ENCODE results near the gene DRC3. TPM values are rescaled to one million over a fixed set of nuclear protein-coding genes. Genes with fewer than 3 reads are reported as not detected.

The DRC3 gene
- total and polyA plus RNA-seq, 2 donors (not counting 3 experiments of a cell fraction or from before 2014, with no cell fraction given): 1.6 to 2.9 TPM

DNA sequence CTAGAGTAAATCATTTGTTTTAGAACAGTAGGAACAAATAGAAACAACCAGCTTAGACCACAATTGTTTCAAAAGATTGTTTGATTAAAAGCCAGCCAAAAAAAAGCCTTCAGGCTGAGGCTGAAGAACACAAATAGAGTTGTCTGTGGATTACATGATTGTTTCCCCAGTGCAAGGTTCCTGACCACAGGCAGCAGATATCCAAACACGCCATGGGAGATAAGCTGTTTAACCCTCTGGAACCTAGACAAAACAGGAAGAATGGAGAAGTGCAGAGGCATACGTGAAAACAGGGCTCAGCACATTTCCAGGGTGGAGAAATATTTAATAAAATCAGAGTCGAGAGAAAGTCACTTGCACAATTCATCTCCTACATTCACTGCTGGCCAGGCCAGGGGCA is 45.3 kb downstream of the DRC3 start:
- peak; percentile 55 for FAIRE-seq
- no peak overlapping the region for H3K4me3 ChIP-seq (replicated peaks in 1 of 3; ENCODE audit: insufficient read depth in 1 of 3, low read depth in 1 of 3, low read length in 3 of 3)
- H2AFZ ChIP-seq (ENCODE audit: low read depth, low read length): no peak overlapping the region
- H3K9me1 ChIP-seq (replicated peaks; ENCODE audit: control insufficient read depth, extremely low read depth, insufficient read depth, low read length): no peaks in the 10 kb centered on the region
- no peaks in the 10 kb centered on the region for H4K20me1 ChIP-seq (replicated peaks; ENCODE audit: control insufficient read depth, extremely low read depth, insufficient read depth, low read length)
- dilution Hi-C loops (cut with MboI; ENCODE audit: extremely low pct_ligation_motif_present, low sequenced_read_pairs): no loop called here
- BruUV-seq (replicated peaks): no TSS peak
- intact Hi-C loops (cut with micrococcal nuclease): no loop called here
- H3K79me2 ChIP-seq (ENCODE audit: control insufficient read depth, insufficient read depth, low read length): no peaks in the 10 kb centered on the region
- POLR2A ChIA-PET: interaction anchor here (1.0 kb wide), 1 partner anchor 45 kb away, joined by 3 read pairs; the partner anchor contains the start of genes DRC3 and TOM1L2
- peak; percentile 82 for DNase-seq (ENCODE audit: low read depth, low spot score)
- no peak overlapping the region for H3K27ac ChIP-seq (ENCODE audit: insufficient read depth, low read depth, low read length)
- no peaks in the 10 kb centered on the region for H3K27me3 ChIP-seq (ENCODE audit: control insufficient read depth in 2 of 2, insufficient read depth in 2 of 2, low read length in 2 of 2)
- H3K4me1 ChIP-seq (ENCODE audit: control insufficient read depth, extremely low read depth, insufficient read depth, low read length): peaks cover 5% of the 10 kb centered on the region
- CTCF ChIA-PET: interaction anchor here (1.1 to 1.3 kb wide), 2 partner anchors 15 to 99 kb away, joined by 3 to 4 read pairs; no protein-coding TSS in a partner anchor
- no peaks in the 10 kb centered on the region for H3K9me3 ChIP-seq (replicated peaks; ENCODE audit: control insufficient read depth, insufficient read depth, low read length)
- H3K9ac ChIP-seq (replicated peaks; ENCODE audit: extremely low read depth, insufficient read depth, low read length): no peak overlapping the region
- TF ChIP-seq, protein P1, sequence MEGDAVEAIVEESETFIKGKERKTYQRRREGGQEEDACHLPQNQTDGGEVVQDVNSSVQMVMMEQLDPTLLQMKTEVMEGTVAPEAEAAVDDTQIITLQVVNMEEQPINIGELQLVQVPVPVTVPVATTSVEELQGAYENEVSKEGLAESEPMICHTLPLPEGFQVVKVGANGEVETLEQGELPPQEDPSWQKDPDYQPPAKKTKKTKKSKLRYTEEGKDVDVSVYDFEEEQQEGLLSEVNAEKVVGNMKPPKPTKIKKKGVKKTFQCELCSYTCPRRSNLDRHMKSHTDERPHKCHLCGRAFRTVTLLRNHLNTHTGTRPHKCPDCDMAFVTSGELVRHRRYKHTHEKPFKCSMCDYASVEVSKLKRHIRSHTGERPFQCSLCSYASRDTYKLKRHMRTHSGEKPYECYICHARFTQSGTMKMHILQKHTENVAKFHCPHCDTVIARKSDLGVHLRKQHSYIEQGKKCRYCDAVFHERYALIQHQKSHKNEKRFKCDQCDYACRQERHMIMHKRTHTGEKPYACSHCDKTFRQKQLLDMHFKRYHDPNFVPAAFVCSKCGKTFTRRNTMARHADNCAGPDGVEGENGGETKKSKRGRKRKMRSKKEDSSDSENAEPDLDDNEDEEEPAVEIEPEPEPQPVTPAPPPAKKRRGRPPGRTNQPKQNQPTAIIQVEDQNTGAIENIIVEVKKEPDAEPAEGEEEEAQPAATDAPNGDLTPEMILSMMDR (IDR thresholded peaks at IDR 0.05; ENCODE audit: extremely low read depth in 1 of 2, insufficient read depth in 1 of 2, low read depth in 1 of 2, low read length in 2 of 2): no peak
- TF ChIP-seq POLR2A (IDR thresholded peaks at IDR 0.05; ENCODE audit: low read depth, low read length): no peak
- TF ChIP-seq JUN (IDR thresholded peaks at IDR 0.05; ENCODE audit: borderline replicate concordance, insufficient read depth, insufficient read length, low read depth): no peak
- no peak for TF ChIP-seq MYC (IDR thresholded peaks at IDR 0.05; ENCODE audit: low read depth, low read length)
- no peak for TF ChIP-seq EZH2 (IDR thresholded peaks at IDR 0.05; ENCODE audit: borderline replicate concordance, low read depth, low read length, severe bottlenecking)
- peak; percentile 44 for TF ChIP-seq GATA2 (IDR thresholded peaks at IDR 0.05; ENCODE audit: insufficient read depth, insufficient read length, low read depth, low read length)
- TF ChIP-seq FOS (IDR thresholded peaks at IDR 0.05; ENCODE audit: borderline replicate concordance, insufficient read depth, low read length): no peak
- TF ChIP-seq, protein P2, sequence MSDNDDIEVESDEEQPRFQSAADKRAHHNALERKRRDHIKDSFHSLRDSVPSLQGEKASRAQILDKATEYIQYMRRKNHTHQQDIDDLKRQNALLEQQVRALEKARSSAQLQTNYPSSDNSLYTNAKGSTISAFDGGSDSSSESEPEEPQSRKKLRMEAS (IDR thresholded peaks at IDR 0.05; ENCODE audit: insufficient read depth, insufficient read length): no peak
- TF ChIP-seq POLR2AphosphoS5 (IDR thresholded peaks at IDR 0.05; ENCODE audit: insufficient read depth, low read depth, low read length): peak; percentile 39
- H3K36me3 ChIP-seq (ENCODE audit: control insufficient read depth in 2 of 2, extremely low read depth in 1 of 2, insufficient read depth in 2 of 2, low read length in 2 of 2): peaks cover 0 to 7% of the 10 kb centered on the region in 2 experiments
- H3K4me2 ChIP-seq (ENCODE audit: insufficient read depth, low read length): no peak overlapping the region
